NCI-H1436 (cell line): Measurements from ENCODE around the gene BPIFB6.

ENCODE experiments used
- DNase-seq: peaks from one replicate; lab custom pipeline; 2025; lab: John Stamatoyannopoulos, UW

Gene BPIFB6

DNA sequence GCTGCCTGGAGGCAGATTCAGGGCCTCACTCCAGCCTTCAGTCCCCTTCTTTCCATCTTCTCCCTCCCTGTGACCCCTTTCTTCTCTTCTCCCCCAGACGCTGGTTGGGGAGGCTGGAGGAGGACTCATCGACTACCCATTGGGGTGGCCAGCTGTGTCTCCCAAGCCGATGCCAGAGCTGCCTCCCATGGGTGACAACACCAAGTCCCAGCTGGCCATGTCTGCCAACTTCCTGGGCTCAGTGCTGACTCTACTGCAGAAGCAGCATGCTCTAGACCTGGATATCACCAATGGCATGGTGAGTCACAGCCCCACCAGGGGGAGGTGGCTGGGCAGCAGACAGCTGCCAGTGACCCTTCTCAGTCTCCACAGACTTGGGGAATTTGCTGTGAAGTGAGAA, 60.9 kb downstream of the BPIFB6 start:
- no peak for DNase-seq

DNA sequence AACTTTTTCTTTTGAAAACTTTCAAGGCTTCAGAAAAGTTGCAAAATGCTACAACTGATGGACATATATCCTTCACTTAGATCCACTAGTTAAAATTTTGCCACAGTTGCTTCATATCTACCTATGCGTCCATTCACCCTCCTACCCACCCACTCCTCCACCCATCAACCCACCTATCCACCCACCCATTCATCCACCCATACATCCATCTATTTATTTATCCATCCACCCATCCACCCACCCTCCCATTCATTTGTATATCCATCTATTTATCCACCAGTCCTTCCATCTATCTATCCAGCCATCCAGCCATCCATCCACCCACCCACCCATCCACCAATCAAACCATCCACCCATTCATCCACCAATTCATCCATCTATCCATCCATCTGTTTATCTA, 61.6 kb downstream of the BPIFB6 start:
- DNase-seq = no peak

DNA sequence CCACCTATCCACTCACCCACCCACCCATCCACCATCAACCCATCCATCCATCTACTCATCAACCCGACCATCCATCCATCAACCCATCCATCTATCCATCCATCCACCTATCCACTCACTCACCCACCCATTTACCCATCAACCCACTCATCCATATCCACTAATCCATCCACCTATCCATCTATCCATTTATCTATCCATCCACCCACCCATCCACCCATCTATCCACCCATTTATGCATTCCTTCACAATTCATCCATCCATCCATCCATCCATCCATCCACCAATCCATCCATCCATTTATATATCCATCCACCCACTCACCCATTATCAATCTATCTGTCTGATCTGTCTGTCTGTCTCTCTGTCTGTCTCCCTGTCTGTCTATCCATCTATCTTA, 62.1 kb downstream of the BPIFB6 start:
- no peak for DNase-seq
